Body of pancreas (tissue), 4 donors: ENCODE measurements around the gene LVRN. TPM values are rescaled to one million over a fixed set of nuclear protein-coding genes. Genes with fewer than 3 reads are reported as not detected.

Experiments used
- ATAC-seq: fragments of 150-250 bp; one replicate; pipeline ENCODE4 v1.9.1; 2016
- DNase-seq, 4 donors: peaks; one replicate each; pipeline ENCODE4 v3.0.0-alpha.2; 2019
- H3K27ac ChIP-seq, 4 donors: fragments of 200-600 bp; sonication (generic); 1 replicate in 3 of 4; 2 replicates in 1 of 4; pipeline versions ENCODE4 v1.5.1 to v1.6.1; 2016 to 2019; ENCODE audit warnings: mild to moderate bottlenecking in 1 of 4, mixed read lengths in 1 of 4, moderate library complexity in 1 of 4
- H3K27me3 ChIP-seq, 2 donors: fragments of 200-600 bp; sonication (generic); one replicate each; pipeline ENCODE4 v1.6.0; 2016; ENCODE audit warnings: mild to moderate bottlenecking in 1 of 2
- H3K36me3 ChIP-seq, 2 donors: fragments of 200-600 bp; sonication (generic); replicated peaks in 1 of 2; 2 replicates each; pipeline ENCODE4 v1.5.1; 2016; ENCODE audit warnings: low read depth in 2 of 2; ENCODE audit not compliant: insufficient read depth in 1 of 2
- H3K4me1 ChIP-seq: fragments of 200-600 bp; sonication (generic); one replicate; pipeline ENCODE4 v1.6.0; 2016
- H3K4me3 ChIP-seq, 2 donors: fragments of 200-600 bp; sonication (generic); 1 replicate in 1 of 2; 2 replicates in 1 of 2; pipeline ENCODE4 v1.5.1; 2016 to 2019
- H3K9me3 ChIP-seq, 3 donors: fragments of 200-600 bp; sonication (generic); 1 replicate in 2 of 3; 2 replicates in 1 of 3; pipeline ENCODE4 v1.5.1; 2016
- CTCF ChIP-seq, 7 experiments: fragments of 450-650 bp in 4 of 7; fragments of 200-600 bp in 3 of 7; sonication (generic) in 3 of 7; IDR thresholded peaks; one replicate each; pipeline ENCODE4 v1.5.1; 2016 to 2019; ENCODE audit warnings: antibody characterized with exemption in 7 of 7
- POLR2A ChIP-seq, 3 donors: fragments of 450-650 bp; IDR thresholded peaks; one replicate each; pipeline ENCODE4 v1.6.1; 2016; ENCODE audit warnings: antibody characterized with exemption in 3 of 3, mild to moderate bottlenecking in 2 of 3
- WGBS, 2 donors: methylation state at CpG; one replicate each; pipeline ENCODE4 v1.1.5; 2017; 5-methylcytosine and 5-hydroxymethylcytosine counted together
- intact Hi-C: fragments of 100-400 bp; cut with DNase I; formaldehyde crosslinking; loops from one replicate; pipeline ENCODE4 v1.15.1; 2023
- total RNA-seq, 2 donors: library from RNA; depleted of rRNA; stranded (reverse); fragments of >200 nt; gene quantifications; one replicate each; pipeline ENCODE4 v1.1.0, GENCODE V29; 2016

Gene LVRN
- total RNA-seq, 2 donors from 2014 or later, result 0.52 to 2.0 TPM

- intact Hi-C loops, result no loop called here
- Histone ChIP-seq H3K9me3 (no peaks in the 10 kb centered on the region), H3K27ac (no peak overlapping the region), H3K27me3 (no peaks in the 10 kb centered on the region), H3K4me1 (no peaks in the 10 kb centered on the region), H3K4me3 (no peak overlapping the region), H3K36me3 (no peaks in the 10 kb centered on the region)
- ATAC-seq (no peak), DNase-seq (no peak)
- TF ChIP-seq POLR2A (IDR thresholded peaks at IDR 0.05), result no peak
- TF ChIP-seq CTCF (IDR thresholded peaks at IDR 0.05), result no peak
- 59 to 68% methylated on average over 2 of the region's 2 CpGs for WGBS, 2 donors
These were observed 15.6 kb upstream of the LVRN start for GRCh38 chr5:115946655-115947054.

GRCh38 chr5:115947260-115947659, 15.0 kb upstream of the LVRN start:
- WGBS, 2 donors, result 76 to 79% methylated on average over 2 of the region's 2 CpGs
- DNase-seq (no peak), ATAC-seq (no peak)
- Histone ChIP-seq H3K36me3 (no peaks in the 10 kb centered on the region), H3K27me3 (no peaks in the 10 kb centered on the region), H3K9me3 (no peaks in the 10 kb centered on the region), H3K27ac (no peak overlapping the region), H3K4me3 (no peak overlapping the region), H3K4me1 (no peaks in the 10 kb centered on the region)
- no peak for TF ChIP-seq POLR2A (IDR thresholded peaks at IDR 0.05)
- no peak for TF ChIP-seq CTCF (IDR thresholded peaks at IDR 0.05)
- intact Hi-C loops, result no loop called here

- ATAC-seq (no peak), DNase-seq (no peak)
- intact Hi-C loops, result no loop called here
- Histone ChIP-seq H3K4me1 (peaks cover 1% of the 10 kb centered on the region), H3K9me3 (no peaks in the 10 kb centered on the region), H3K36me3 (no peaks in the 10 kb centered on the region), H3K27me3 (no peaks in the 10 kb centered on the region), H3K4me3 (no peak overlapping the region), H3K27ac (no peak overlapping the region)
- WGBS, 2 donors, result 53 to 57% methylated on average over 3 of the region's 3 CpGs
- TF ChIP-seq CTCF (IDR thresholded peaks at IDR 0.05), result no peak
- TF ChIP-seq POLR2A (IDR thresholded peaks at IDR 0.05), result no peak
These were observed 14.2 kb upstream of the LVRN start for GRCh38 chr5:115948091-115948534.

- TF ChIP-seq POLR2A (IDR thresholded peaks at IDR 0.05) (no peak), CTCF (IDR thresholded peaks at IDR 0.05) (no peak)
- H3K27me3 ChIP-seq, result no peaks in the 10 kb centered on the region
- H3K36me3 ChIP-seq, result no peaks in the 10 kb centered on the region
- ATAC-seq (no peak), DNase-seq (no peak)
- H3K4me3 ChIP-seq, result no peak overlapping the region
- 60 to 83% methylated on average over 1 of the region's 1 CpG for WGBS, 2 donors
- peaks cover 4% of the 10 kb centered on the region for H3K4me1 ChIP-seq
- no peak overlapping the region for H3K27ac ChIP-seq
- H3K9me3 ChIP-seq, result no peaks in the 10 kb centered on the region
- intact Hi-C loops, result no loop called here
These were observed 13.2 kb upstream of the LVRN start for GRCh38 chr5:115949096-115949495.

- Histone ChIP-seq H3K27me3 (no peaks in the 10 kb centered on the region), H3K36me3 (no peaks in the 10 kb centered on the region), H3K27ac (no peak overlapping the region), H3K4me3 (no peak overlapping the region), H3K9me3 (no peaks in the 10 kb centered on the region), H3K4me1 (peaks cover 4% of the 10 kb centered on the region)
- TF ChIP-seq CTCF (IDR thresholded peaks at IDR 0.05) (no peak), POLR2A (IDR thresholded peaks at IDR 0.05) (no peak)
- DNase-seq, result peak in 2 of 4 donors; percentile 15 to 16
- ATAC-seq, result peak; percentile 65
- intact Hi-C loops, result no loop called here
- WGBS, 2 donors, result 22 to 31% methylated on average over 4 of the region's 4 CpGs
These were observed 9.7 kb upstream of the LVRN start for GRCh38 chr5:115952588-115952987.
